Ishikawa (cell line): ENCODE measurements around the gene KRTAP16-1.

Source experiments
- CEBPB ChIP-seq: IDR thresholded peaks from 2 replicates; pipeline ENCODE4 v1.6.1; 2012
- EP300 ChIP-seq: IDR thresholded peaks from 2 replicates; pipeline ENCODE4 v1.6.1; 2012; ENCODE audit warnings: borderline replicate concordance
- RAD21 ChIP-seq: IDR thresholded peaks from 2 replicates; pipeline ENCODE4 v1.6.1; 2012; ENCODE audit warnings: low read depth
- TCF12 ChIP-seq: IDR thresholded peaks from 2 replicates; pipeline ENCODE4 v1.6.1; 2012; ENCODE audit warnings: low read depth
- TEAD4 ChIP-seq: IDR thresholded peaks from 2 replicates; pipeline ENCODE4 v1.6.1; 2012

DNA sequence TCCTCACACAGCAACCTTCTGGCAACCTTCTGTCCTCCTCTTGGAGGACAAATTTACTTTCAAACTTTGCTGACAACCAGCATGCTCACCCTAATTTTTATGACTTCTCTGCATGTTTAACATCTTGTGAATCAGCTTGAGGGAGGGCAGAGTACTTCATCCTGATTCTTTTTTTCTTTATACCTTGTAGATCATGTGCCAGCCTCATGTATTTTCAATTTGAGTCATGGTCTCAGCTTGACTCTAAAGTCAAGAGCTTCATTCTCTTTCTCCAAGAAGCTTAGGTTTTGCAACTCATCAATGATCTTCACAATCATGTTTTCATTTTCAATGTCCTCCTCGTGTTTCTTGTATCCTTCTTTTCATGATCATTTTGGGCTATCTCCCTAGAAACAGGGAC, 37.3 kb downstream of the KRTAP16-1 start:
- TF ChIP-seq EP300, result no peak
- no peak for TF ChIP-seq RAD21
- TF ChIP-seq TEAD4, result no peak
- TF ChIP-seq TCF12, result no peak
- no peak for TF ChIP-seq CEBPB
